Loucy (cell line): ENCODE results near the gene PFKM.

Experiments
- CTCF ChIP-seq: fragments of 200-600 bp; sonication (generic); conservative IDR thresholded peaks from 2 replicates; pipeline ENCODE4 v1.5.1; 2014; ENCODE audit warnings: mild to moderate bottlenecking, antibody characterized with exemption, low read length
- EZH2phosphoT487 ChIP-seq: fragments of 200-600 bp; IDR thresholded peaks from 2 replicates; pipeline ENCODE4 v1.6.1; 2018; ENCODE audit warnings: antibody characterized with exemption, mild to moderate bottlenecking, moderate library complexity, borderline replicate concordance

GRCh38 chr12:48185181-48185919, 66.2 kb downstream of the PFKM start:
- no peak for TF ChIP-seq CTCF
- no peak for TF ChIP-seq EZH2phosphoT487
